Astrocyte (in vitro differentiated cells and primary cell): ENCODE results near the gene CTNNA3. TPM values are rescaled to one million over a fixed set of nuclear protein-coding genes. Genes with fewer than 3 reads are reported as not detected.

Source experiments
- DNase-seq: peaks from one replicate; pipeline ENCODE4 v3.0.0-alpha.2; 2010; ENCODE audit warnings: low read depth
- FAIRE-seq: peaks from 2 replicates; lab custom pipeline; 2011; peaks lifted over from hg19 to GRCh38; lab: Jason Lieb, UNC
- H2AFZ ChIP-seq: 2 replicates; pipeline ENCODE4 v1.6.0; 2012; ENCODE audit warnings: low read depth, low read length, inconsistent platforms
- H3K27ac ChIP-seq: 2 replicates; pipeline ENCODE4 v1.5.1; 2011; ENCODE audit warnings: low read depth, low read length, inconsistent platforms
- H3K27me3 ChIP-seq: 2 replicates; pipeline ENCODE4 v1.6.0; 2011; ENCODE audit warnings: low read length, inconsistent platforms; ENCODE audit not compliant: insufficient read depth
- H3K36me3 ChIP-seq: 2 replicates; pipeline ENCODE4 v1.5.1; 2011; ENCODE audit warnings: low read length, inconsistent platforms; ENCODE audit not compliant: insufficient read depth
- H3K4me1 ChIP-seq: 2 replicates; pipeline ENCODE4 v1.5.1; 2011; ENCODE audit warnings: low read length, inconsistent platforms; ENCODE audit not compliant: insufficient read depth
- H3K4me2 ChIP-seq: 2 replicates; pipeline ENCODE4 v1.6.0; 2012; ENCODE audit warnings: low read length, inconsistent platforms
- H3K4me3 ChIP-seq: 2 replicates; pipeline ENCODE4 v1.5.1; 2011; ENCODE audit warnings: low read depth, mild to moderate bottlenecking, low read length, inconsistent platforms; ENCODE audit not compliant: insufficient read depth
- H3K79me2 ChIP-seq: 2 replicates; pipeline ENCODE4 v1.6.0; 2012; ENCODE audit warnings: mild to moderate bottlenecking, low read length, inconsistent platforms; ENCODE audit not compliant: insufficient read depth
- H3K9ac ChIP-seq: 2 replicates; pipeline ENCODE4 v1.6.0; 2012; ENCODE audit warnings: mild to moderate bottlenecking, low read length, inconsistent platforms
- H3K9me3 ChIP-seq: 2 replicates; pipeline ENCODE4 v1.5.1; 2012; ENCODE audit warnings: low read depth, mild to moderate bottlenecking, low read length, inconsistent platforms; ENCODE audit not compliant: insufficient read depth
- H4K20me1 ChIP-seq: 2 replicates; pipeline ENCODE4 v1.6.0; 2012; ENCODE audit warnings: low read length, inconsistent platforms; ENCODE audit not compliant: insufficient read depth
- H3K27ac Mint-ChIP-seq: one replicate; pipeline ENCODE4 v1.8.0; 2021; ENCODE audit warnings: mild to moderate bottlenecking, mixed read lengths; ENCODE audit not compliant: unreplicated experiment
- H3K27me3 Mint-ChIP-seq: one replicate; pipeline ENCODE4 v1.8.0; 2021; ENCODE audit warnings: low read depth, mixed read lengths; ENCODE audit not compliant: unreplicated experiment
- H3K36me3 Mint-ChIP-seq: one replicate; pipeline ENCODE4 v1.8.0; 2021; ENCODE audit warnings: low read depth, mixed read lengths; ENCODE audit not compliant: unreplicated experiment
- H3K4me1 Mint-ChIP-seq: one replicate; pipeline ENCODE4 v1.8.0; 2021; ENCODE audit warnings: low read depth, mixed read lengths; ENCODE audit not compliant: unreplicated experiment
- H3K4me3 Mint-ChIP-seq: one replicate; pipeline ENCODE4 v1.8.0; 2021; ENCODE audit warnings: mild to moderate bottlenecking, moderate library complexity, mixed read lengths; ENCODE audit not compliant: unreplicated experiment
- H3K9me3 Mint-ChIP-seq: one replicate; pipeline ENCODE4 v1.8.0; 2021; ENCODE audit warnings: mild to moderate bottlenecking, mixed read lengths; ENCODE audit not compliant: unreplicated experiment
- EZH2 ChIP-seq: IDR thresholded peaks from 2 replicates; pipeline ENCODE4 v1.6.1; 2012; ENCODE audit warnings: mild to moderate bottlenecking, low read length, inconsistent platforms; ENCODE audit not compliant: insufficient read depth
- total RNA-seq: library from RNA; stranded (reverse); gene quantifications from 2 replicates; pipeline ENCODE4 v1.2.1, GENCODE V29; 2021
- TF ChIP-seq, protein P1 (sequence below): IDR thresholded peaks from 2 replicates; pipeline ENCODE4 v1.5.1; 2011; ENCODE audit warnings: low read depth, mild to moderate bottlenecking, inconsistent platforms, low read length, moderate library complexity; ENCODE audit not compliant: insufficient read depth

Gene CTNNA3
- total RNA-seq, 1 donor from 2014 or later: 0.73 TPM

DNA sequence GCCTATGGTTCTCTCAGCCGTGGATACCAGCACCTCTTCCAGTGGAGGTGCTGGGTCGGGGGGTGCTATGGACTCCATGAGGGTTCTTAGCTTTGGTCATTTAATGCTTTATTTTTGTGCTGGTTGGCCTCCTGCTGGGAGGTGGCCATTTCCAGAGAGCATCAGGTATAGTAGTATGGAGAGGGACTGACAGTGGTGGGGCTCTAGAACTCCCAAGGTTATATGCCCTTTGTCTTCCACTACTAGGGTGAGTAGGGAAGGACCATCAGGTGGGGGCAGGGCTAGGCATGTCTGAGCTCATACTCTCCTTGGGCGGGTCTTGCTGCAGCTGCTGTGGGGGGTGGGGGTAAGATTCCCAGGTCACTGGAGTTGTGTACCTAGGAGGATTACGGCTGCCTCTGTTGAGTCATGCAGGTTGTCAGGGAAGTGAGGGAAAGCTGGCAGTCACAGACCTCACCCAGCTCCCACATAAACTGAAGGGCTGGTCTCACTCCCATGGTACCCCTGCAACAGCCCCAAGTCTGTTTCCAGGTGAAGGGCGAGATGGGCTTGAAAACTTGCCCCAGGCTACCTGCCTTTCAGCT, 1533.3 kb downstream of the CTNNA3 start:
- Histone ChIP-seq H3K27me3 (no peaks in the 10 kb centered on the region), H2AFZ (no peak overlapping the region), H3K36me3 (no peaks in the 10 kb centered on the region), H3K27ac (no peak overlapping the region), H3K9ac (no peak overlapping the region), H4K20me1 (no peaks in the 10 kb centered on the region), H3K79me2 (no peaks in the 10 kb centered on the region), H3K9me3 (no peaks in the 10 kb centered on the region), H3K4me1 (no peaks in the 10 kb centered on the region), H3K4me2 (no peak overlapping the region), H3K4me3 (no peak overlapping the region)
- H3K4me1 Mint-ChIP-seq: peaks cover 2% of the 10 kb centered on the region
- no peaks in the 10 kb centered on the region for H3K36me3 Mint-ChIP-seq
- H3K27ac Mint-ChIP-seq: no peak overlapping the region
- peaks cover 3% of the 10 kb centered on the region for H3K9me3 Mint-ChIP-seq
- FAIRE-seq (no peak), DNase-seq (no peak)
- H3K4me3 Mint-ChIP-seq: no peak overlapping the region
- TF ChIP-seq, protein P1, sequence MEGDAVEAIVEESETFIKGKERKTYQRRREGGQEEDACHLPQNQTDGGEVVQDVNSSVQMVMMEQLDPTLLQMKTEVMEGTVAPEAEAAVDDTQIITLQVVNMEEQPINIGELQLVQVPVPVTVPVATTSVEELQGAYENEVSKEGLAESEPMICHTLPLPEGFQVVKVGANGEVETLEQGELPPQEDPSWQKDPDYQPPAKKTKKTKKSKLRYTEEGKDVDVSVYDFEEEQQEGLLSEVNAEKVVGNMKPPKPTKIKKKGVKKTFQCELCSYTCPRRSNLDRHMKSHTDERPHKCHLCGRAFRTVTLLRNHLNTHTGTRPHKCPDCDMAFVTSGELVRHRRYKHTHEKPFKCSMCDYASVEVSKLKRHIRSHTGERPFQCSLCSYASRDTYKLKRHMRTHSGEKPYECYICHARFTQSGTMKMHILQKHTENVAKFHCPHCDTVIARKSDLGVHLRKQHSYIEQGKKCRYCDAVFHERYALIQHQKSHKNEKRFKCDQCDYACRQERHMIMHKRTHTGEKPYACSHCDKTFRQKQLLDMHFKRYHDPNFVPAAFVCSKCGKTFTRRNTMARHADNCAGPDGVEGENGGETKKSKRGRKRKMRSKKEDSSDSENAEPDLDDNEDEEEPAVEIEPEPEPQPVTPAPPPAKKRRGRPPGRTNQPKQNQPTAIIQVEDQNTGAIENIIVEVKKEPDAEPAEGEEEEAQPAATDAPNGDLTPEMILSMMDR: no peak
- TF ChIP-seq EZH2: no peak
- H3K27me3 Mint-ChIP-seq: no peaks in the 10 kb centered on the region

DNA sequence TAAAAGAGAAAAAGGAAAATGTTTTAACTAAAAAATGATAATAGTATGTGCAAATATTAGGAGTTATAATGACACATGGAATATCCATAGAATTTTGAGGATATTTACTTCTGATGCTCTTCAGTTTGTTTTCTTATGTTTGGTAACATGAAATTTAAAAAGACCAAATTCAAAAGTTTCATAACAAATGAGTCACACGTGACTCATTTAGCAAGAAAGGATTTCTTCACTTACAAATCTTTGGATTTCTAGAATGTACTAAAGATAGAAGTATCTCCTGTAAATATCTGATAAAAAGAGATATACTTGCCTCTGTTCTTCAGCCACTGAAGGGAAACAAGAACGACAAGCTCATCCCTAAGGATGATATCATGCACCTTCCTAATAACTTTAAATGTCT, 1544.6 kb downstream of the CTNNA3 start:
- H3K4me1 ChIP-seq: no peaks in the 10 kb centered on the region
- no peak for DNase-seq
- Mint-ChIP-seq H3K4me1 (peaks cover 2% of the 10 kb centered on the region), H3K36me3 (no peaks in the 10 kb centered on the region), H3K27me3 (no peaks in the 10 kb centered on the region), H3K27ac (no peak overlapping the region), H3K9me3 (no peaks in the 10 kb centered on the region), H3K4me3 (no peak overlapping the region)
- no peak for FAIRE-seq
- no peak overlapping the region for H3K9ac ChIP-seq
- H3K4me3 ChIP-seq: no peak overlapping the region
- H3K27ac ChIP-seq: no peak overlapping the region
- no peaks in the 10 kb centered on the region for H3K9me3 ChIP-seq
- TF ChIP-seq, protein P1: no peak
- no peak for TF ChIP-seq EZH2
- H3K36me3 ChIP-seq: no peaks in the 10 kb centered on the region
- no peaks in the 10 kb centered on the region for H3K79me2 ChIP-seq
- no peak overlapping the region for H2AFZ ChIP-seq
- no peaks in the 10 kb centered on the region for H4K20me1 ChIP-seq
- H3K27me3 ChIP-seq: no peaks in the 10 kb centered on the region
- no peak overlapping the region for H3K4me2 ChIP-seq

DNA sequence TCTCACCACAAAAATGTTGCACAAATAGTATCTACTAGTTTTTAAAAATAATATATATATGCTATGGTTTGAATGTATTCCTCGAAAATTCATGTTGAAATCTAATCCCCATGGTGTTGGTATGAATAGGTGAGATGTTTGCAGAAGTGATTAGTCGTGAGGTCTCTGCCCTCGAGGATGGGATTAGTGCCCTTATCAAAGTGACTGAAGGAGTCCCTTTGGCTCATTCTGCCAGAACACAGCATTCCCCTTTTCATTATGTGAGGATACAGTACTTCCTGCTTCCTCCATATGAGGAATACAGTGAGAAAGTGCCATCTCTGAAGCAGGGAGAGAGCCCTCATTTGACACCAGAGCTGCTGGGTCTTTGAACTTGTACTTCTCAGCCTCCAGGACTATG, 1547.7 kb downstream of the CTNNA3 start:
- Mint-ChIP-seq H3K27me3 (no peaks in the 10 kb centered on the region), H3K36me3 (no peaks in the 10 kb centered on the region), H3K4me3 (no peak overlapping the region), H3K4me1 (peaks cover 2% of the 10 kb centered on the region), H3K9me3 (no peaks in the 10 kb centered on the region), H3K27ac (no peak overlapping the region)
- Histone ChIP-seq H3K27me3 (no peaks in the 10 kb centered on the region), H3K9me3 (no peaks in the 10 kb centered on the region), H3K4me2 (no peak overlapping the region), H4K20me1 (no peaks in the 10 kb centered on the region), H3K27ac (no peak overlapping the region), H2AFZ (no peak overlapping the region), H3K9ac (no peak overlapping the region), H3K4me3 (no peak overlapping the region), H3K79me2 (no peaks in the 10 kb centered on the region), H3K36me3 (no peaks in the 10 kb centered on the region), H3K4me1 (no peaks in the 10 kb centered on the region)
- no peak for FAIRE-seq
- no peak for DNase-seq
- no peak for TF ChIP-seq EZH2
- TF ChIP-seq, protein P1: no peak
